Measurements from ENCODE around the gene QPCTL.

DNA sequence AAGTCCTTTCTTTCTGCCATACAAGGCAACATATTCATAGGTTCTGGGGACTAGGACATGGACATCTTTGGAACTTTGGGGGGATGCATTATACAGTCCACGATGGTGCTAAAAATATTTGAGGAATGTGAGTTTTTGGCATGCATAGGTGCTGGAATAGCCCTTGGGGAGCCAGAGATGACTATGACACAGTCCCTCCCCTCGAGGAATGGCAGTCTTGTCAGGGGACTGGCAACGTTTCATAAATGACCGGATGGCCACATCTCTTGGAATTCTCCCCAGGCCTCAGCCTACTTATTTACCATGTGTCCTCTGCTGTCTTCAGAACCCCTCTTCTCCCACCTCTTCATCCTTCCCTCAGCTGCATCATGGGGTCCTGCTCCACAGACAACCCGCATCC lies 54.4 kb downstream of the QPCTL start:
- TF ChIP-seq, protein P1, sequence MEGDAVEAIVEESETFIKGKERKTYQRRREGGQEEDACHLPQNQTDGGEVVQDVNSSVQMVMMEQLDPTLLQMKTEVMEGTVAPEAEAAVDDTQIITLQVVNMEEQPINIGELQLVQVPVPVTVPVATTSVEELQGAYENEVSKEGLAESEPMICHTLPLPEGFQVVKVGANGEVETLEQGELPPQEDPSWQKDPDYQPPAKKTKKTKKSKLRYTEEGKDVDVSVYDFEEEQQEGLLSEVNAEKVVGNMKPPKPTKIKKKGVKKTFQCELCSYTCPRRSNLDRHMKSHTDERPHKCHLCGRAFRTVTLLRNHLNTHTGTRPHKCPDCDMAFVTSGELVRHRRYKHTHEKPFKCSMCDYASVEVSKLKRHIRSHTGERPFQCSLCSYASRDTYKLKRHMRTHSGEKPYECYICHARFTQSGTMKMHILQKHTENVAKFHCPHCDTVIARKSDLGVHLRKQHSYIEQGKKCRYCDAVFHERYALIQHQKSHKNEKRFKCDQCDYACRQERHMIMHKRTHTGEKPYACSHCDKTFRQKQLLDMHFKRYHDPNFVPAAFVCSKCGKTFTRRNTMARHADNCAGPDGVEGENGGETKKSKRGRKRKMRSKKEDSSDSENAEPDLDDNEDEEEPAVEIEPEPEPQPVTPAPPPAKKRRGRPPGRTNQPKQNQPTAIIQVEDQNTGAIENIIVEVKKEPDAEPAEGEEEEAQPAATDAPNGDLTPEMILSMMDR (conservative IDR thresholded peaks at IDR 0.05; ENCODE audit: low read depth, low read length), result no peak
- no peak for TF ChIP-seq POLR2A (IDR thresholded peaks at IDR 0.05; ENCODE audit: low read depth, low read length)
- TF ChIP-seq BHLHE40 (IDR thresholded peaks at IDR 0.05; ENCODE audit: low read depth, low read length), result no peak
- TF ChIP-seq, protein P2, sequence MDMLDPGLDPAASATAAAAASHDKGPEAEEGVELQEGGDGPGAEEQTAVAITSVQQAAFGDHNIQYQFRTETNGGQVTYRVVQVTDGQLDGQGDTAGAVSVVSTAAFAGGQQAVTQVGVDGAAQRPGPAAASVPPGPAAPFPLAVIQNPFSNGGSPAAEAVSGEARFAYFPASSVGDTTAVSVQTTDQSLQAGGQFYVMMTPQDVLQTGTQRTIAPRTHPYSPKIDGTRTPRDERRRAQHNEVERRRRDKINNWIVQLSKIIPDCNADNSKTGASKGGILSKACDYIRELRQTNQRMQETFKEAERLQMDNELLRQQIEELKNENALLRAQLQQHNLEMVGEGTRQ (IDR thresholded peaks at IDR 0.05; ENCODE audit: low read depth, low read length), result no peak
- TF ChIP-seq MXI1 (IDR thresholded peaks at IDR 0.05; ENCODE audit: borderline replicate concordance, low read depth, low read length), result no peak
- TF ChIP-seq FOS (IDR thresholded peaks at IDR 0.05; ENCODE audit: low read depth, low read length), result no peak
- no peak for TF ChIP-seq RAD21 (IDR thresholded peaks at IDR 0.05; ENCODE audit: low read length)
- TF ChIP-seq SMC3 (IDR thresholded peaks at IDR 0.05; ENCODE audit: low read depth, low read length), result no peak
- TF ChIP-seq RCOR1 (IDR thresholded peaks at IDR 0.05; ENCODE audit: insufficient replicate concordance, low read length), result no peak
- no peak for TF ChIP-seq RFX5 (IDR thresholded peaks at IDR 0.05; ENCODE audit: low read depth, low read length)
- no peak for TF ChIP-seq CHD1 (IDR thresholded peaks at IDR 0.05; ENCODE audit: low read depth, low read length)
- no peak for TF ChIP-seq CEBPB (IDR thresholded peaks at IDR 0.05; ENCODE audit: low read depth, low read length)
- TF ChIP-seq MAZ (IDR thresholded peaks at IDR 0.05; ENCODE audit: borderline replicate concordance, low read depth, low read length), result no peak
- TF ChIP-seq, protein P3, sequence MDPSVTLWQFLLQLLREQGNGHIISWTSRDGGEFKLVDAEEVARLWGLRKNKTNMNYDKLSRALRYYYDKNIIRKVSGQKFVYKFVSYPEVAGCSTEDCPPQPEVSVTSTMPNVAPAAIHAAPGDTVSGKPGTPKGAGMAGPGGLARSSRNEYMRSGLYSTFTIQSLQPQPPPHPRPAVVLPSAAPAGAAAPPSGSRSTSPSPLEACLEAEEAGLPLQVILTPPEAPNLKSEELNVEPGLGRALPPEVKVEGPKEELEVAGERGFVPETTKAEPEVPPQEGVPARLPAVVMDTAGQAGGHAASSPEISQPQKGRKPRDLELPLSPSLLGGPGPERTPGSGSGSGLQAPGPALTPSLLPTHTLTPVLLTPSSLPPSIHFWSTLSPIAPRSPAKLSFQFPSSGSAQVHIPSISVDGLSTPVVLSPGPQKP (IDR thresholded peaks at IDR 0.05; ENCODE audit: borderline replicate concordance, low read depth, low read length), result no peak

Measured in IMR-90 (cell line).